H9 (cell line): ENCODE results near the gene NCOA1. TPM values are rescaled to one million over a fixed set of nuclear protein-coding genes. Genes with fewer than 3 reads are reported as not detected.

Experiments
- DNase-seq: peaks from one replicate; pipeline ENCODE4 v3.0.0-alpha.2; 2017
- H2AFZ ChIP-seq: one replicate; pipeline ENCODE4 v1.6.1; 2013; ENCODE audit warnings: mild to moderate bottlenecking, low read length, control low read depth, moderate library complexity
- H2AK5ac ChIP-seq: 2 replicates; pipeline ENCODE4 v1.6.1; 2013; ENCODE audit warnings: low read length, control low read depth, mixed read lengths; ENCODE audit not compliant: insufficient read length
- H2BK120ac ChIP-seq: one replicate; pipeline ENCODE4 v1.6.1; 2013; ENCODE audit warnings: low read depth, mild to moderate bottlenecking, low read length, control low read depth, inconsistent platforms; ENCODE audit not compliant: poor library complexity, severe bottlenecking
- H2BK12ac ChIP-seq: 2 replicates; pipeline ENCODE4 v1.6.1; 2013; ENCODE audit warnings: low read length, control low read depth, mixed read lengths, low read depth; ENCODE audit not compliant: insufficient read length
- H2BK15ac ChIP-seq: 2 replicates; pipeline ENCODE4 v1.6.1; 2013; ENCODE audit warnings: low read depth, low read length, control low read depth
- H2BK20ac ChIP-seq: one replicate; pipeline ENCODE4 v1.6.1; 2013; ENCODE audit warnings: low read depth, mild to moderate bottlenecking, low read length, control low read depth, inconsistent platforms; ENCODE audit not compliant: poor library complexity, severe bottlenecking
- H2BK5ac ChIP-seq: 2 replicates; pipeline ENCODE4 v1.6.1; 2013; ENCODE audit warnings: low read length, control low read depth, mixed read lengths; ENCODE audit not compliant: insufficient read length
- H3K14ac ChIP-seq: 2 replicates; pipeline ENCODE4 v1.6.1; 2013; ENCODE audit warnings: low read length, control low read depth; ENCODE audit not compliant: insufficient read depth
- H3K18ac ChIP-seq: 2 replicates; pipeline ENCODE4 v1.6.1; 2013; ENCODE audit warnings: low read depth, mild to moderate bottlenecking, mixed read lengths, low read length, control low read depth; ENCODE audit not compliant: insufficient read length
- H3K23ac ChIP-seq: 2 replicates; pipeline ENCODE4 v1.6.1; 2013; ENCODE audit warnings: low read length, control low read depth, mixed read lengths, low read depth; ENCODE audit not compliant: insufficient read length
- H3K23me2 ChIP-seq: 2 replicates; pipeline ENCODE4 v1.6.1; 2013; ENCODE audit warnings: low read depth, mild to moderate bottlenecking, mixed read lengths, low read length, control low read depth; ENCODE audit not compliant: insufficient read length, poor library complexity, severe bottlenecking
- H3K27ac ChIP-seq: 2 replicates; pipeline ENCODE4 v1.5.1; 2013; ENCODE audit warnings: low read length, control low read depth, mixed read lengths, low read depth; ENCODE audit not compliant: insufficient read length
- H3K27me3 ChIP-seq: 2 replicates; pipeline ENCODE4 v1.6.1; 2013; ENCODE audit warnings: low read length, control low read depth, inconsistent platforms; ENCODE audit not compliant: insufficient read depth
- H3K4ac ChIP-seq: 2 replicates; pipeline ENCODE4 v1.6.1; 2013; ENCODE audit warnings: low read depth, mild to moderate bottlenecking, control low read depth, inconsistent platforms, low read length, moderate library complexity
- H3K4me1 ChIP-seq: 2 replicates; pipeline ENCODE4 v1.6.1; 2013; ENCODE audit warnings: low read length, control low read depth, inconsistent platforms; ENCODE audit not compliant: insufficient read depth
- H3K4me2 ChIP-seq: 2 replicates; pipeline ENCODE4 v1.6.1; 2013; ENCODE audit warnings: low read length, control low read depth, mixed read lengths; ENCODE audit not compliant: insufficient read length, insufficient read depth
- H3K56ac ChIP-seq: 2 replicates; pipeline ENCODE4 v1.6.1; 2013; ENCODE audit warnings: low read depth, mild to moderate bottlenecking, mixed read lengths, low read length, control low read depth; ENCODE audit not compliant: insufficient read length
- H3K79me1 ChIP-seq: 2 replicates; pipeline ENCODE4 v1.6.1; 2013; ENCODE audit warnings: low read depth, mild to moderate bottlenecking, moderate library complexity, low read length, control low read depth, inconsistent platforms; ENCODE audit not compliant: insufficient read depth, poor library complexity, severe bottlenecking
- H3K79me2 ChIP-seq: 2 replicates; pipeline ENCODE4 v1.6.1; 2013; ENCODE audit warnings: low read length, control low read depth, inconsistent platforms; ENCODE audit not compliant: insufficient read depth
- H3K9ac ChIP-seq: 2 replicates; pipeline ENCODE4 v1.6.1; 2013; ENCODE audit warnings: low read length, control low read depth, mixed read lengths; ENCODE audit not compliant: insufficient read length; ENCODE audit errors: extremely low read depth
- H3K9me3 ChIP-seq: one replicate; pipeline ENCODE4 v1.6.1; 2013; ENCODE audit warnings: low read depth, low read length, inconsistent platforms; ENCODE audit not compliant: control insufficient read depth
- H3T11ph ChIP-seq: one replicate; pipeline ENCODE4 v1.6.1; 2013; ENCODE audit warnings: mild to moderate bottlenecking, low read length, control low read depth, inconsistent platforms
- H4K20me1 ChIP-seq: one replicate; pipeline ENCODE4 v1.6.1; 2013; ENCODE audit not compliant: control insufficient read depth, insufficient read length, insufficient read depth
- H4K5ac ChIP-seq: 2 replicates; pipeline ENCODE4 v1.6.1; 2013; ENCODE audit warnings: low read depth, mild to moderate bottlenecking, mixed read lengths, low read length, control low read depth; ENCODE audit not compliant: insufficient read length
- H4K8ac ChIP-seq: replicated peaks from 2 replicates; pipeline ENCODE4 v1.6.1; 2013; ENCODE audit warnings: low read length, control low read depth, mixed read lengths, low read depth; ENCODE audit not compliant: insufficient read length
- H4K91ac ChIP-seq: 2 replicates; pipeline ENCODE4 v1.6.1; 2013; ENCODE audit warnings: low read depth, mild to moderate bottlenecking, moderate library complexity, mixed read lengths, low read length, control low read depth; ENCODE audit not compliant: insufficient read length
- H3K27ac Mint-ChIP-seq, 3 experiments: 2 replicates in 2 of 3; 3 replicates in 1 of 3; pipeline ENCODE4 v1.8.0; 2020 to 2021; ENCODE audit warnings: mixed read lengths in 3 of 3, mild to moderate bottlenecking in 1 of 3, moderate library complexity in 1 of 3
- H3K27me3 Mint-ChIP-seq: 2 replicates; pipeline ENCODE4 v1.8.0; 2021; ENCODE audit warnings: low read depth, mild to moderate bottlenecking, moderate library complexity, mixed read lengths
- H3K36me3 Mint-ChIP-seq, 3 experiments: 2 replicates in 2 of 3; 3 replicates in 1 of 3; pipeline ENCODE4 v1.8.0; 2020 to 2021; ENCODE audit warnings: low read depth in 3 of 3, mixed read lengths in 3 of 3; ENCODE audit not compliant: insufficient read depth in 1 of 3
- H3K4me1 Mint-ChIP-seq, 2 experiments: 2 replicates each; pipeline ENCODE4 v1.8.0; 2020; ENCODE audit warnings: mixed read lengths in 2 of 2
- H3K4me3 Mint-ChIP-seq, 2 experiments: 2 replicates in 1 of 2; 3 replicates in 1 of 2; pipeline ENCODE4 v1.8.0; 2020 to 2021; ENCODE audit warnings: mild to moderate bottlenecking in 2 of 2, mixed read lengths in 2 of 2, moderate library complexity in 1 of 2
- H3K9me3 Mint-ChIP-seq, 2 experiments: 2 replicates in 1 of 2; 3 replicates in 1 of 2; pipeline ENCODE4 v1.8.0; 2020; ENCODE audit warnings: mild to moderate bottlenecking in 2 of 2, mixed read lengths in 2 of 2, moderate library complexity in 1 of 2
- CTCF ChIP-seq: fragments of 200-600 bp; sonication (generic); conservative IDR thresholded peaks from 3 replicates; pipeline ENCODE4 v1.8.0; 2021; ENCODE audit warnings: antibody characterized with exemption, mild to moderate bottlenecking
- WGBS: extraction: QIAGEN DNeasy Blood & Tissue Kit; methylation state at CpG from one replicate; pipeline ENCODE4 v1.1.7; 2013; ENCODE audit warnings: missing lambda C conversion rate, low lambda C conversion rate, mixed read lengths; ENCODE audit not compliant: insufficient read length; ENCODE audit errors: extremely low coverage; 5-methylcytosine and 5-hydroxymethylcytosine counted together
- total RNA-seq: library from RNA; stranded (reverse); gene quantifications from 2 replicates; pipeline ENCODE4 v1.2.1, GENCODE V29; 2021

The NCOA1 gene
- total RNA-seq, 1 experiment from 2014 or later = 14.8 TPM

DNA sequence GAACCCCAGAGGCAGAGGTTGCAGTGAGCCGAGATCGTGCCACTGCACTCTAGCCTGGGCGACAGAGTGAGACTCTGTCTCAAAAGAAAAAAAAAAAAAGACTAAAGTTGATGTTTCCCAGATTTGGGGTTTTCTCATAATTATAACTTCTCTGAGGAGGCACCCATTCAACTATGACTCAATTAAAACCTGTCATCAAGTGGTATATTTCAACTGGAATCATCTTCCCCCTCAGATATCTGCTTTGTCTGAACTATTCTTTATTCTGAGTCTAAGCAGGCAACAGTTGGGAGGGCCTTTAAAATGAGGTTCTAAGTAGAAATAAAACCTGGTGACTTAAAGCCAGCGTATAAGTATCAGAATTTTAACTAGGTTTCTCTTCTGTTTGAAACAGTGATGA lies 213.6 kb downstream of the NCOA1 start:
- no peaks in the 10 kb centered on the region for H3K9me3 ChIP-seq
- H2AFZ ChIP-seq = no peak overlapping the region
- H3K4ac ChIP-seq = no peak overlapping the region
- no peak overlapping the region for H2BK15ac ChIP-seq
- H3K18ac ChIP-seq = no peak overlapping the region
- H2AK5ac ChIP-seq = no peak overlapping the region
- H3K4me1 Mint-ChIP-seq = peaks cover 18 to 19% of the 10 kb centered on the region in 2 experiments
- no peak overlapping the region for H3K9ac ChIP-seq
- H3K56ac ChIP-seq = no peak overlapping the region
- no peak overlapping the region for H3K4me2 ChIP-seq
- no peak overlapping the region for H2BK5ac ChIP-seq
- no peaks in the 10 kb centered on the region for H3K27me3 ChIP-seq
- H3K23ac ChIP-seq = no peak overlapping the region
- H3K14ac ChIP-seq = no peak overlapping the region
- H4K8ac ChIP-seq = no peak overlapping the region
- no peak overlapping the region for H4K91ac ChIP-seq
- H3K27ac ChIP-seq = no peak overlapping the region
- no peaks in the 10 kb centered on the region for H3K27me3 Mint-ChIP-seq
- no peak overlapping the region for H4K5ac ChIP-seq
- H3K23me2 ChIP-seq = no peaks in the 10 kb centered on the region
- H3K9me3 Mint-ChIP-seq = no peaks in the 10 kb centered on the region
- H3K4me3 Mint-ChIP-seq = no peak overlapping the region
- no peaks in the 10 kb centered on the region for H3K36me3 Mint-ChIP-seq
- WGBS = no CpG with 5 or more reads among the region's 4 CpGs
- H3K27ac Mint-ChIP-seq = no peak overlapping the region
- DNase-seq = no peak
- H2BK12ac ChIP-seq = no peak overlapping the region
- H2BK20ac ChIP-seq = no peak overlapping the region
- H2BK120ac ChIP-seq = no peak overlapping the region
- H4K20me1 ChIP-seq = no peaks in the 10 kb centered on the region
- no peak overlapping the region for H3T11ph ChIP-seq
- H3K79me1 ChIP-seq = no peaks in the 10 kb centered on the region
- no peak for TF ChIP-seq CTCF
- H3K79me2 ChIP-seq = no peaks in the 10 kb centered on the region
- H3K4me1 ChIP-seq = no peaks in the 10 kb centered on the region
